Transverse colon (tissue), 4 donors: ENCODE data around the gene C9orf78. TPM values are rescaled to one million over a fixed set of nuclear protein-coding genes. Genes with fewer than 3 reads are reported as not detected.

Experiments
- DNase-seq: peaks from one replicate; pipeline ENCODE4 v3.0.0-alpha.2; 2019
- H3K27ac ChIP-seq, 4 donors: fragments of 200-600 bp; sonication (generic); 2 replicates each; pipeline ENCODE4 v1.5.1; 2016 to 2018; ENCODE audit warnings: inconsistent platforms in 4 of 4
- H3K27me3 ChIP-seq: fragments of 200-600 bp; sonication (generic); 2 replicates; pipeline ENCODE4 v1.5.1; 2017; ENCODE audit warnings: inconsistent platforms
- H3K36me3 ChIP-seq, 4 donors: fragments of 200-600 bp; sonication (generic); 2 replicates each; pipeline ENCODE4 v1.5.1; 2017 to 2019; ENCODE audit warnings: inconsistent platforms in 4 of 4
- H3K4me1 ChIP-seq, 4 donors: fragments of 200-600 bp; sonication (generic); 2 replicates each; pipeline ENCODE4 v1.5.1; 2017 to 2020; ENCODE audit warnings: inconsistent platforms in 4 of 4
- H3K4me3 ChIP-seq, 4 donors: fragments of 200-600 bp; sonication (generic); 1 replicate in 1 of 4; 2 replicates in 3 of 4; pipeline versions ENCODE4 v1.5.1 to v1.6.1; 2017 to 2019; ENCODE audit warnings: inconsistent platforms in 4 of 4
- H3K9me3 ChIP-seq, 2 donors: fragments of 200-600 bp; sonication (generic); 2 replicates each; pipeline ENCODE4 v1.5.1; 2017 to 2019; ENCODE audit warnings: inconsistent platforms in 2 of 2
- CTCF ChIP-seq, 5 experiments: fragments of 200-600 bp in 3 of 5; fragments of 450-650 bp in 2 of 5; sonication (generic) in 3 of 5; IDR thresholded peaks; 1 replicate in 2 of 5; 2 replicates in 3 of 5; pipeline ENCODE4 v1.5.1; 2016 to 2017; ENCODE audit warnings: antibody characterized with exemption in 5 of 5, inconsistent platforms in 3 of 5, mild to moderate bottlenecking in 2 of 5, moderate library complexity in 1 of 5
- EP300 ChIP-seq: sonication (generic); formaldehyde crosslinking; IDR thresholded peaks from one replicate; pipeline ENCODE4 v1.6.1; 2017; ENCODE audit warnings: antibody characterized with exemption, low read depth
- POLR2A ChIP-seq: fragments of 450-650 bp; IDR thresholded peaks from one replicate; pipeline ENCODE4 v1.6.1; 2016; ENCODE audit warnings: antibody characterized with exemption, mild to moderate bottlenecking, moderate library complexity
- POLR2AphosphoS5 ChIP-seq, 3 donors: sonication (generic); formaldehyde crosslinking; IDR thresholded peaks; one replicate each; pipeline ENCODE4 v1.6.1; 2016; ENCODE audit warnings: antibody characterized with exemption in 3 of 3
- WGBS, 2 donors: methylation state at CpG; one replicate each; pipeline ENCODE4 v1.1.5; 2018; ENCODE audit warnings: low coverage in 1 of 2; 5-methylcytosine and 5-hydroxymethylcytosine counted together
- in situ Hi-C, 4 donors: fragments of 200-750 bp; cut with MboI; loops; one replicate each; pipeline versions ENCODE4 v1.15.0 to v1.15.1; 2017; ENCODE audit warnings: low sequenced_read_pairs in 3 of 4, low pct_ligation_motif_present in 1 of 4, low pct_unique_long_range_greater_than_20kb in 1 of 4
- intact Hi-C: fragments of 100-400 bp; cut with DNase I; formaldehyde crosslinking; loops from one replicate; pipeline ENCODE4 v1.15.1; 2023; ENCODE audit warnings: low total_unique reads
- total RNA-seq, 4 donors: library from RNA; depleted of rRNA; stranded (reverse); fragments of >200 nt; gene quantifications; one replicate each; pipeline ENCODE4 v1.1.0, GENCODE V29; 2016

Gene C9orf78
- total RNA-seq, 4 donors from 2014 or later, result 43.6 to 263 (median 47.7) TPM

DNA sequence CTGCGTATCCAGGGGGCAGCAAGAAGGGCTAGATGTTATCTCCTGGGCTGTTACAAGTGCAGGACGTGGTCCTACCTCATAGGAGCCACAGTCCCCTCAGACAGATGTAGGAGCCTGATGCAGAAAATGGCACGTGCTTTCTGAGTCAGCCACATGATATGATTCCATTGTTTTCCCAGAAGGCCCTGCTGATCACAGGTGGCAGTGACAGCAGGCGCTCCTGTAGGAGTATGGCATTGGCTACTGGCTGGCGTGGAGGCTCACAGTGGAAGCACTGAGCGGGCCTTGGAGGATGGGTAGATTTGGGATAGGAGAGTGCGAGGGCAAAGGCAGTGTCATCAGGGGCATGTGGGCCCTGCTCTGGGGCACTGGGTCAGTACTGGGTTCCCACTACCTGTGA is 22.1 kb upstream of the C9orf78 start:
- no peak for DNase-seq
- TF ChIP-seq POLR2A (no peak), POLR2AphosphoS5 (IDR thresholded peaks at IDR 0.05) (no peak), CTCF (IDR thresholded peaks at IDR 0.05) (no peak), EP300 (no peak)
- intact Hi-C loops, result no loop called here
- 88 to 95% methylated on average over 5 to 7 of the region's 7 CpGs for whole genome bisulfite sequencing, 2 donors
- H3K27me3 ChIP-seq, result no peaks in the 10 kb centered on the region
- in situ Hi-C loops, result no loop called here
- H3K27ac ChIP-seq, result no peak overlapping the region
- peaks cover 0 to 27% (median 4%) of the 10 kb centered on the region in 4 donors for H3K36me3 ChIP-seq
- no peak overlapping the region for H3K4me3 ChIP-seq
- H3K4me1 ChIP-seq, result no peaks in the 10 kb centered on the region
- H3K9me3 ChIP-seq, result no peaks in the 10 kb centered on the region

DNA sequence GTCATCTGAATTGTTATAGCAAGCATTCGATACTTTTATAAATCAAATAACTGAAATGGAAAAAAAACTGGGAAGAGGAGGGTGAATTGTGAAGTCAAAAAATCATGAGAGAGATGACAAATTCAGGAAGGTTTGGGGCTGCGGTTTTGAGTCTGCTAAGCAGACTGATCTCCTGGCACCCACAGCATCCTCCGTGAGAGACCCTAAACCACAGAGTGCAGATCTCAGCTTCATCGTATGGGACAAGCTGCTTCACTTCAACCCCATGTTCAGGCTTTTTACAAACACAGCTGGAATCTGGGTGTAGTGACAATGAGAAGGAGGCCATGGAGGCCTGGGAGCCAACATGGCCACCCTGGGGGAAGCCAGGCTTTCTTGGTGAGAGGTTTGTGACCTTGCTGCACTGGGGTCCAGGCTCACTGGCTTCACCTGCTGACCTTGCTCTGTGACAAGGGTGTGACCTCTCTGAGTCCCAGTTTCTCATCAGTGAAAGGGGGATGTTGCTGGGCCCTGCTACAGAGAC is 19.6 kb upstream of the C9orf78 start:
- in situ Hi-C loops, result no loop called here
- WGBS, 2 donors, result 83 to 96% methylated on average over 4 of the region's 4 CpGs
- Histone ChIP-seq H3K36me3 (peaks cover 0 to 22% (median 0%) of the 10 kb centered on the region in 4 donors), H3K4me1 (no peaks in the 10 kb centered on the region), H3K9me3 (no peaks in the 10 kb centered on the region), H3K4me3 (no peak overlapping the region), H3K27me3 (no peaks in the 10 kb centered on the region), H3K27ac (no peak overlapping the region)
- TF ChIP-seq EP300, result no peak
- no peak for TF ChIP-seq CTCF (IDR thresholded peaks at IDR 0.05)
- no peak for TF ChIP-seq POLR2AphosphoS5 (IDR thresholded peaks at IDR 0.05)
- TF ChIP-seq POLR2A, result no peak
- DNase-seq, result no peak
- intact Hi-C loops, result no loop called here

DNA sequence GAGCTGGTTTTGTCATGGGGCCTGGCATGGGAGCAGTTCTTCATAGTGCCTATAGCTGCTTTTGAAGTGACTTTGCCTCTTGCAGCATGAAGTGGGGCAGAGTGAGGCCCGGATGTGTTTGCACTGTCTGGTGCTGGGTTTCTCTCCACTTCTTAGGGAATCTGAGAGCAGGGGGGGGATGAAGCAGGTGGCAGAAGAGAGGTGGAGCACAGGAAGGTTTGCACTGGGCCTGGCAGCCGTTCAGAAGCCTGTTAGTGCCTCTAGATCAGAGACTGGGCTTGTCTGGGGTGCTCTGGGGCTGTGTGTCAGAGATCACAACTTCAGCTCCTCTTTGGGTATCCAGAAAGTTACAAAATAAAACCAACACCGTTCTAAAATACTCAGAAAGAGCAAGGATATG is 18.5 kb upstream of the C9orf78 start:
- DNase-seq, result no peak
- in situ Hi-C loops, result no loop called here
- 59 to 79% methylated on average over 2 to 3 of the region's 3 CpGs for WGBS, 2 donors

DNA sequence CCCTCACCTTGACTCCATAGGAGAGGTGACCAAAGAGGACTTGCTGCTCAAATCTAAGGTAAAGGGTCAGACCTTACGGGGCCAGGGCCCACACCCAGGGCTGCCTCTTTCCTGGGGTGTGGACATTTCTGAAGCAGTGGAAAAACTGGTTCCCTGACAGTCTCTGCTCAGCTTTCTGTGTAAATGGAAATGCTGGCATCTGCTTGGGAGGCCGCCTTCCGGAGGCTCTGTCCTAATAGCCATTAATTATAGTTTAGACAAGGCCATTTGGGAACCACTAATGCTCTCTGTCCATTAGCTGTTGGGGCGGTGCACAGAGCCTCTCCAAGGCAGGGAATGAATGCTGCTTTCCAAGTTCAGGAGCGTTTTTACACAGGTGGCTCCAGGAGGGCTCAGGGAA is 17.5 kb upstream of the C9orf78 start:
- H3K4me3 ChIP-seq, result no peak overlapping the region
- WGBS, 2 donors, result 72% methylated on average over 5 of the region's 5 CpGs; no CpG with 5 or more reads in 1 of the 2 donors
- no peak for DNase-seq
- H3K27me3 ChIP-seq, result no peaks in the 10 kb centered on the region
- no peaks in the 10 kb centered on the region for H3K4me1 ChIP-seq
- H3K9me3 ChIP-seq, result no peaks in the 10 kb centered on the region
- H3K36me3 ChIP-seq, result peaks cover 0 to 22% (median 0%) of the 10 kb centered on the region in 4 donors
- H3K27ac ChIP-seq, result no peak overlapping the region
- in situ Hi-C loops, result no loop called here
- TF ChIP-seq EP300, result no peak
- TF ChIP-seq POLR2A, result no peak
- no peak for TF ChIP-seq CTCF (IDR thresholded peaks at IDR 0.05)
- no peak for TF ChIP-seq POLR2AphosphoS5 (IDR thresholded peaks at IDR 0.05)
- intact Hi-C loops, result no loop called here

More for the DNA sequence above, 18.5 kb upstream of the C9orf78 start:
- H3K36me3 ChIP-seq, result peaks cover 0 to 22% (median 0%) of the 10 kb centered on the region in 4 donors
- no peaks in the 10 kb centered on the region for H3K4me1 ChIP-seq
- intact Hi-C loops, result no loop called here
- H3K27me3 ChIP-seq, result no peaks in the 10 kb centered on the region
- H3K4me3 ChIP-seq, result no peak overlapping the region
- TF ChIP-seq EP300, result no peak
- TF ChIP-seq CTCF (IDR thresholded peaks at IDR 0.05), result no peak
- no peak for TF ChIP-seq POLR2A
- no peak for TF ChIP-seq POLR2AphosphoS5 (IDR thresholded peaks at IDR 0.05)
- H3K27ac ChIP-seq, result no peak overlapping the region
- H3K9me3 ChIP-seq, result no peaks in the 10 kb centered on the region
